NCI-H1417 treated with DMSO at 0.1 percent for 48 hours (cell line): ENCODE measurements around the gene ZNF860.

ENCODE experiments used
- DNase-seq: peaks from one replicate; lab custom pipeline; 2025; lab: John Stamatoyannopoulos, UW

ZNF860 gene

GRCh38 chr3:31981206-31982181 is at the start of gene ZNF860, which contains the start of gene OSBPL10:
ZNF860 (plus strand) TSS chr3:31981750; CDS start chr3:31989080, 7,330 bp downstream.
OSBPL10 (minus strand) TSS chr3:31981262; CDS start chr3:31981179, 83 bp downstream.
- DNase-seq, result peak; percentile 22

DNA sequence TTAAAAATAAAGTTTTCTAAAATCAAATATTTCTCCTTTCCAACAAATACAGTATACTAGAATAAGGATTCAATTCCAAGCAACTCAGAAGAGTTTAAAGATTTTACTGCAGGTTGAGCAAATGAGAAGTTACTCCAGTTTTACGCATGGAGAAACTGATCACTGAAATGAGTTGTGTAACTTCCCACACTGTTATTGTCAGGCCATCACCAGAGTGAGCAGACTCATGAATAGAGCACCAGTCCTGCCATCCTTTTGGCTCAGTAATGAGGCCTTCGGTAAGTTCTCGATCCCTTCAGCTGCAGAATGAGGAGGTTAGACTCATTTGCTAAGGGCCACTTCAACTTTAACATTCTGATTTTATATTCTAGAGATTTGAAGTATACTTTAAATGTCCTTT is 48.6 kb upstream of the ZNF860 start:
- DNase-seq, result no peak

DNA sequence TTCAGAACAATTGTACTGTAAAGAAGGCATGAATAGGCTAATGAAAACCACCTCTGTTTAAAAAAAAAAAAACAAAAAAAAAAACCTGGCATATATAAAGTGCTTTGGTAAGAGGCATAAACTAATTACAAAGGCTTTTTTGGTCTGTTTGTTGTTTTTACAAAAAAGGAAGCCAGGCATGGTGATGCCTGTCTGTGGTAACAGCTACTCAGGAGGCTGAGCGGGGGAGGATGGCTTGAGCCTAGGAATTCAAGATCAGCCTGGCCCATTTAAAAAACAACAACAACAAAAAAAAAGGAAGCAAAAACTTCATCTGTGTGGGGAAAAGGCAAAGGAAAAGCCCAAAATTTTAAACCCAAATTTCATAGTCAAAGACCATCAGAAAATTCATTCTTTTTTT is 47.5 kb upstream of the ZNF860 start:
- DNase-seq, result no peak

DNA sequence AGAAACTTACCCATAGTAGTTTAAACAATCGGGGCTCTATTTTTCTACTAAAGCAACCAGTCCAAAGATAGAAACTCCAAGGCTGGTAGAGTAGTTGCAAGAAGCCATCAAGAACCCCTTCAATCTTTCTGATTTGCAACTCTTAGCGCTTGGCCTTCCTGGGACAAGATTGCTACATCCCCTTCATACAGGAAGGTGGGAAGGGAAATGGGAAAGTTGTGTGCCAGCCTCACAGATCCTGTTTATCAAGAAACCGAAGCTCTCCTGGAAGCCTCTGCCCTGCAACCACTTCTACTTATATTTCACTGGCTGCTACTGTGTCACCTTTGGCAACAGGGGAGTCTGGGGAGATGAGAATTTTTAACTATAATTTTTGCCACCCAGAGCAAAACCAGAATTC is 46.7 kb upstream of the ZNF860 start:
- no peak for DNase-seq

DNA sequence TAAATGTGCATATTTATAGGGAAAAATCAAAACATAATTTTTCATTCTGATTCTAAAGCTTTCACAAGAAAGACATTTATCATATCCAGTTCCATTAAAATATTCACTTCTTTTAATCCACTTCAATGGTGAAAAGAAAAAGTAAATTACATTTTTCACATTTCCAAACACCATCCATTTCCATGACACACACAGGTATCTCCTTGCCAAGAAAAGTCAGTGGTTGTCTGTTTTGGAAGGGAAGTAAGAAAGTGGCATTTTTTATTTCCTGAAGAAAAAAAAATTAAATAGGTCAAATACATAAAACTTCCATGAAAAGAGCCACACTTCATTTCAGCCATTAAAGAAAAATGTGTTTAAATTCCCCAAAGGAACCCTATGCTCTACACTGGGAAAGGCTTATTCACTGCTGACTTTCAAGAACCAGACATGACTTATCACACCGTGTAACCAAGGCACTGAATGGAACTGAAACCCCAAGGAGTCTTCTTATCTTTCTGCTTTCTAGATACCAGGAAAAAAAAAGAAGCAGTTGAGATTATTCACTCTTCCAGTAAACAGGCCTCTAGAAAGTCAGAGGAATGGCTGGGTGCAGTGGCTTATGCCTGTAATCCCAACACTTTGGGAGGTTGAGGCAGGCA is 45.0 kb upstream of the ZNF860 start:
- DNase-seq, result no peak

DNA sequence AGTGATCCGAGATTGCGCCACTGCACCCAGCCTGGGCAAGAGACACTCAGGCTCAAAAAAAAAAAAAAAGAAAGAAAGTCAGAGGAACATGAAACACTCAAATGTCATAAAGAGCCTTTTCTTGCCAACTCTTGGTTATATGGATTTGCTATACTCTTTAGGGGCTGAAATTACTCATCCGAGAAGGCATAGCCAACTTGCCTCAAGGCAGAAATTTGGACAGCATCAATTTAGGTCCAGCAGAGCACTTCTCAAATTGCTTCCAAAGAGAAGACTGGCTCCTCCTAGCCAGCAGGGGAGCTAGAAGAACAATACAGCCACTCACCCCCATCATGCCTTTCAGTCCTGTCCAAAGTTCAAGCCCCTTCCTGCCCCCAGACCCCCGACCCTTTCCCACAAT is 44.3 kb upstream of the ZNF860 start:
- no peak for DNase-seq

DNA sequence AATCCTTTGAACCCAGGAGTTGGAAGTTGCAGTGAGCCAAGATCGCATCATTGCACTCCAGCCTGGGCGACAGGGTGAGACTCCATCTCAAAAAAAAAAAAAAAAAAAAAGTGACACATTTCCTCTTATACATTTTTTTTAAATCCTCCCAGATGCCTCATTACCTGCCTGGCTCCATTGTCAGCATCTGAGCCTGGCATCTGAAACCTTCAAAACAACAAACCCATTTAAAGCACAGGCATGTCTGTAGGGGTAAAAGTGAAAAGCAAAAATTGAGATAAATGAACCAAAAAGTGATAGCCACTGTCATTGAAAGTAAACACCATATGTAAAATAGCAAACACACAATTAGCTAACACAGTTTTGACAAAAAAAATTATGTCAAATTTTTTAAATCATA is 39.1 kb upstream of the ZNF860 start:
- DNase-seq, result no peak

- no peak for DNase-seq
Observed at GRCh38 chr3:31943041-31943440, 38.5 kb upstream of the ZNF860 start.

DNA sequence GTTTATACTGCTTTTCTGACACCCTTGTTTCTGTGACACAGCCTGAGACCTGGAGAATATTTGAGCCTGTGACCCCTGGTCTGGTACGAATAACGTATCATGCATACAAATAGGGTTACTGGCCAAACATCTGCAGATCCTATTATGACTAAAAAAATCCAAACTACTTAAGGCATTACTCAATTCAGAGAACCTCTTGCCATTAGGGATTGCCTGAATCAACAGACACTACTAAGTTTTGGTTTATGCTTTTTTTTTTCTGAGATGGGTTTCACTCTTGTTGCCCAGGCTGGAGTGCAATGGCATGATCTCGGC is 35.9 kb upstream of the ZNF860 start:
- no peak for DNase-seq

DNA sequence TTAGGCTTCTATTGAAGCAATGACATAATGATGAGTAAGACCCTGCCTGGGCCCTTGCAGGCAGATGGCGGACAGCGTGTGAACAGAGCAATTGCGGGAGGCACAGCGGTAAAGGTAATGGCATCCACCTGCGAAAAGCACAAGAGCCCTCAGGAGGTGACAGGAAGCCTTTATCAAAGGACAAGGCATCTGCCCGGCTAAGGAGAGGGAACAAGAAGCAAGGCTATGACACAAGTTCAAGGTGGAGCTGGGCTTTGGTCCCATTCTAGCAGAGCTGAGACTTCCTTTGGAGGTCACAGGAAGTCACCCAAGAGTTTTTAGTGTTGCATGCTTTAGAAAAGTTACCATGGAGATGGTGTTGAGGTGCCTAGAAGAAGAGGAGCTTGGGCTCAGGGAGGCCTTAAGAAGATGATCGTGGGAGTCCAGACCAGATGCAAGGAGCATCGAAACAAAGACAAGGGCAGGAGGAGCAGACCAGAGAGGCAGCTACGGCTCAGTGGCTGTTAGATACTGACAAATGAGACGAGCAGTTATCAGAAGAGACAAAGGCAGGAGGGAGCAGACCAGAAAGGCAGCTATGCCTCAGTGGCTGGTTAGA is 35.0 kb upstream of the ZNF860 start:
- no peak for DNase-seq

DNA sequence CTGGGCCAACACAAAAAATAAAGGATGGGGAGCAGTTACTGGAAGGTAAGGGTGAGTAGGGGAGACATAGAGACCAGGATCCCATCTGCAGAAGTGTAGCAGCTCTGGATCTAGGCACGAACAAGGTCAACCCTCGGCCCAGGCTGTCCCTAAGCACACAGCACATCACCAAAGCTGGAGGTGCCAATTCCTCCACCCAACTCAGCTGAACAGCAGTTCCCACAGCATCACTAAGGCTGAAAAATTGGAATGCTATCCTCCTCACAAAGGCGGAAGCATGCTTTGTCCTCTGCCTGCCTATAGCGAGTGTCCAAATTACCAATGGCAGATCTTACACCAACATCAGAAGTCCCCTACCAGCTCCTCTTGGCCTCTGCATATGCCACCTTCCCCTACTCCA is 34.4 kb upstream of the ZNF860 start:
- no peak for DNase-seq

GRCh38 chr3:31947671-31948091 is 33.9 kb upstream of the ZNF860 start:
- no peak for DNase-seq

- no peak for DNase-seq
Observed at GRCh38 chr3:31948280-31948679, 33.3 kb upstream of the ZNF860 start.

- no peak for DNase-seq
Observed at GRCh38 chr3:31952205-31952604, 29.3 kb upstream of the ZNF860 start.

- DNase-seq, result no peak
Observed at GRCh38 chr3:31953091-31953490, 28.5 kb upstream of the ZNF860 start.

DNA sequence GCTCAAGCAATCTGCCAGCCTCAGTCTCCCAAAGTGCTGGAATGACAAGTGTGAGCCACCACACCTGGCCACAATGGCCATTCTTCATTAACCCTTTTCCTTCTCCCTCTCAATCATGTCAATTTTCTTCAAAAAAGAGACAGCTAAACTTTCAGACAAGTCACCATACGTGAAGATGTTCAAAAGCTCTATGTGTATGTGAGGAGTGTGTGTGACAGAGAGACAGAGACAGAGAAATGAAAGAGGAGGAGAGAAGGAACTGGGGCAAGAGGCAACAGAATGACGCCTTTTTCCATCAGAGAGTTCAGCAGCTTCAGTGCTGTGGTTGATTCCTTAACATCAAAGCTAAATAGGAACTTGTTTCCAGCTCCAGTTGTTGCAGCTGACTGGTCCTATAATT is 27.9 kb upstream of the ZNF860 start:
- no peak for DNase-seq

DNA sequence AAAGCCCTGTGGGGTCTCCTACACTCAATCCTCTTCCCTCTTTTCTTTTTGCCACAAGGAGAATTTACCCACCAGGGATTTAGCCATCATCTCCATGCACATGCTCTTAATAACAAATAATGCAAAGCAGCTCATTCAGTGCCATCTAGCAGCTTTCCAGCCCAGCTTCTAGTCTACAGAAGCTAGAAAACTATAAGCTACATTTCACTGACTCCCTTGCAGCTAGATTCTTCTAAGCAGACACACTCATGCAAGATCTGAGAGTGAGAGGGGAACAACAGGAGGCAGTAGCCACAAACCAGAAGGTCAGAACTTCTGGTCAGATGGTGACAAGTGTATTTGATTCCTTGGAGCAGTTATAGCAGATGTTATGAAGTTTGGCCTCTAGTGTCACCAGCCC is 26.0 kb upstream of the ZNF860 start:
- DNase-seq, result no peak

- no peak for DNase-seq
Observed at GRCh38 chr3:31957106-31957505, 24.4 kb upstream of the ZNF860 start.

GRCh38 chr3:31958701-31959152 is 22.8 kb upstream of the ZNF860 start:
- DNase-seq, result no peak

DNA sequence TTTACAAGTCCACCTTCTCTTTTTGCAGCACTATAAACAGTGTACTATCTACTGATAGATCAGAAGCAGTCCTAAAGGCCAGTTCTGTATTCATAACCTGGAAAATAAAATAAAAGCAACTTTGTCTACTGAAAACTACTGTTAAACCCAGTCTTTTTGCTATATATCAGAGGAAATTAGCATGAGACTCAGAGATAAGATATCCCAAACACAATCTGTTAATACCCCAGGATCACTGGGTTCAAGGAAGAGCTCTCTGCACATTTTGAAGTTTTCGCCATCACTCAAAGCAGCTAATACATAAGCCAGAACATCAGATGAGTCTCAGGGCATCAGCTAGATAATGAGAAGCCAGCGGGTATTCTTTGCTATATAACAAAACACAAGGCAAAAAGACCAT is 22.3 kb upstream of the ZNF860 start:
- DNase-seq, result no peak

DNA sequence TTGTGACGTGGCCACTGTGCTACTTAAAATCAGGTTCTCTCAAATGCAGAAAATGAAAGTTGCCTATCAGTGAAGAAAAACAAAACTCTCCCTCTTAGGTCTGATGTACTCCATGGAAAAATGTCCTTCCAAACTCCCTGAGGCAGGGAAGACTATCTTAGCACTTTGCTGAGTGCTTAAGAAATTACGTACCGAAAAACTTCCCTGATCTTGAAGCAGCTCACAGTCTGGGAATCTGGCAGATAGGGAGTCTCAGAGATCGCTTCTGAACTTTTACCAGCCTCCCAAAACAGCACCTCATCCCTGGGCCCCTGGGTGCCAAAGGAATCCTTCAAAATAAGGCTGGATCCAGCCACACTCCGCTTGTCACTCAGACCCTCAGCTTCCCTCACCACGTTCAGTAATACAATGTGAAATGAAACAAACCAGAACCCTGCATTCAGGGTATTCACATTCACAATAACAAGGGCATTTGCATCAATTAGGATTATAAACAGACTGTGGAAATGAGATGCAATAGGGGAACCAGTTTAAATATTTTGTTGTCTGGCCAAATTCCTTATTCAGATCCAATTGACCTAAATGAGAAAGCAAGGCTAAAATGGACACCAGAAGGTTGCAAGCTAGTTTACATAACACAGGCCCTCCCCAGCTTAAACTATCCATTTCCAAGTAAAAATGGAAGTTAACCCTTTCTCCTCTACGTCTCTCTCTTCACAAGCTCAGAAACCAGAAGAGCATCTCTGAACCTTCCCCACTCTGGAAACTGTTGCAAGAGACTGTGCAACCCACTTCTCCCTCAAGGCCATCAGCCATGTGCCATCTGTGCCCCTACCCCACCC is 21.4 kb upstream of the ZNF860 start:
- no peak for DNase-seq
